Omental fat pad (tissue), 4 donors: ENCODE data around the gene CMTM5. TPM values are rescaled to one million over a fixed set of nuclear protein-coding genes. Genes with fewer than 3 reads are reported as not detected.

Experiments
- ATAC-seq: fragments of 150-250 bp; one replicate; pipeline ENCODE4 v1.9.1; 2016; ENCODE audit warnings: mild to moderate bottlenecking, moderate library complexity; ENCODE audit not compliant: low FRiP score
- DNase-seq: peaks from one replicate; pipeline ENCODE4 v3.0.0-alpha.2; 2019; ENCODE audit warnings: low spot score
- CTCF ChIP-seq, 3 donors: fragments of 450-650 bp; IDR thresholded peaks; one replicate each; pipeline ENCODE4 v1.5.1; 2016 to 2017; ENCODE audit warnings: antibody characterized with exemption in 3 of 3, mild to moderate bottlenecking in 3 of 3, moderate library complexity in 2 of 3
- total RNA-seq, 4 donors: library from RNA; depleted of rRNA; stranded (reverse); fragments of >200 nt; gene quantifications; one replicate each; pipeline ENCODE4 v1.1.0, GENCODE V29; 2016

The CMTM5 gene
- total RNA-seq, 4 donors from 2014 or later: not detected

DNA sequence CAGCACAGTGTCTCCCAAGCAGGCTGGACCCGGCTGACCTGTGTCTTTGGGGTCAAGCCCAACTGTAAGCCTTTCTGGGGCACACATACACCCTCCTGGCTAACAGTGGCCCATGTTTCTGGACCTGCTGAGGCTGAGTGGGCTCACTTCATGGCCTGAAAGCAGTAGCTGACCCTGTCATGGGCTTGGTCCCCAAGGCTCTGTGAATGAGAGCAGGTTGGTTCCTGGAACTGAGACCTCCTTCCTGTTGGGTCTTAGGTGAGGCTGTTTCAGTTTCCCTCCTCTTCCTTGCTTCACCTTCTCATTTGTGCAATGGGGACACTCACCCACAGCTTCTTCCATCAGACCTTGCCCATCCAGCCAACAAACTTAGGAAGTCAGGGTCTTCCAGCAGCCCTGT, 5.0 kb upstream of the CMTM5 start:
- no peak for DNase-seq
- TF ChIP-seq CTCF (IDR thresholded peaks at IDR 0.05): no peak
- no peak for ATAC-seq

- DNase-seq (no peak), ATAC-seq (no peak)
- TF ChIP-seq CTCF (IDR thresholded peaks at IDR 0.05): no peak
Measured at GRCh38 chr14:23372509-23372908, 4.3 kb upstream of the CMTM5 start, which contains the start of gene IL25. Gene IL25 (plus strand): TSS chr14:23372809.

DNA sequence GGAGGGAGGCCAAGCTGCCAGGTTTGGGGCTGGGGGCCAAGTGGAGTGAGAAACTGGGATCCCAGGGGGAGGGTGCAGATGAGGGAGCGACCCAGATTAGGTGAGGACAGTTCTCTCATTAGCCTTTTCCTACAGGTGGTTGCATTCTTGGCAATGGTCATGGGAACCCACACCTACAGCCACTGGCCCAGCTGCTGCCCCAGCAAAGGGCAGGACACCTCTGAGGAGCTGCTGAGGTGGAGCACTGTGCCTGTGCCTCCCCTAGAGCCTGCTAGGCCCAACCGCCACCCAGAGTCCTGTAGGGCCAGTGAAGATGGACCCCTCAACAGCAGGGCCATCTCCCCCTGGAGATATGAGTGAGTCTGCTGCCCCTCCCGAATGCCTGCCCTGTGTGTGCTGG, 3.8 kb upstream of the CMTM5 start:
- ATAC-seq (no peak), DNase-seq (no peak)
- no peak for TF ChIP-seq CTCF (IDR thresholded peaks at IDR 0.05)

DNA sequence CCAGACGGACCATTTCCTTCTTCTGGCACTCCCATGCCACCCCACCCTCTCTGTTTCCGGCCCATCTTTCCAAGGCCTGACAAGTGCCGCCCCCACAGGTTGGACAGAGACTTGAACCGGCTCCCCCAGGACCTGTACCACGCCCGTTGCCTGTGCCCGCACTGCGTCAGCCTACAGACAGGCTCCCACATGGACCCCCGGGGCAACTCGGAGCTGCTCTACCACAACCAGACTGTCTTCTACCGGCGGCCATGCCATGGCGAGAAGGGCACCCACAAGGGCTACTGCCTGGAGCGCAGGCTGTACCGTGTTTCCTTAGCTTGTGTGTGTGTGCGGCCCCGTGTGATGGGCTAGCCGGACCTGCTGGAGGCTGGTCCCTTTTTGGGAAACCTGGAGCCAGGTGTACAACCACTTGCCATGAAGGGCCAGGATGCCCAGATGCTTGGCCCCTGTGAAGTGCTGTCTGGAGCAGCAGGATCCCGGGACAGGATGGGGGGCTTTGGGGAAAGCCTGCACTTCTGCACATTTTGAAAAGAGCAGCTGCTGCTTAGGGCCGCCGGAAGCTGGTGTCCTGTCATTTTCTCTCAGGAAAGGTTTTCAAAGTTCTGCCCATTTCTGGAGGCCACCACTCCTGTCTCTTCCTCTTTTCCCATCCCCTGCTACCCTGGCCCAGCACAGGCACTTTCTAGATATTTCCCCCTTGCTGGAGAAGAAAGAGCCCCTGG, 1.2 kb upstream of the CMTM5 start:
- DNase-seq: no peak
- no peak for TF ChIP-seq CTCF (IDR thresholded peaks at IDR 0.05)
- ATAC-seq: no peak

- ATAC-seq (no peak), DNase-seq (no peak)
- no peak for TF ChIP-seq CTCF (IDR thresholded peaks at IDR 0.05)
Measured at GRCh38 chr14:23377198-23377550, 328 bp downstream of the CMTM5 start.

DNA sequence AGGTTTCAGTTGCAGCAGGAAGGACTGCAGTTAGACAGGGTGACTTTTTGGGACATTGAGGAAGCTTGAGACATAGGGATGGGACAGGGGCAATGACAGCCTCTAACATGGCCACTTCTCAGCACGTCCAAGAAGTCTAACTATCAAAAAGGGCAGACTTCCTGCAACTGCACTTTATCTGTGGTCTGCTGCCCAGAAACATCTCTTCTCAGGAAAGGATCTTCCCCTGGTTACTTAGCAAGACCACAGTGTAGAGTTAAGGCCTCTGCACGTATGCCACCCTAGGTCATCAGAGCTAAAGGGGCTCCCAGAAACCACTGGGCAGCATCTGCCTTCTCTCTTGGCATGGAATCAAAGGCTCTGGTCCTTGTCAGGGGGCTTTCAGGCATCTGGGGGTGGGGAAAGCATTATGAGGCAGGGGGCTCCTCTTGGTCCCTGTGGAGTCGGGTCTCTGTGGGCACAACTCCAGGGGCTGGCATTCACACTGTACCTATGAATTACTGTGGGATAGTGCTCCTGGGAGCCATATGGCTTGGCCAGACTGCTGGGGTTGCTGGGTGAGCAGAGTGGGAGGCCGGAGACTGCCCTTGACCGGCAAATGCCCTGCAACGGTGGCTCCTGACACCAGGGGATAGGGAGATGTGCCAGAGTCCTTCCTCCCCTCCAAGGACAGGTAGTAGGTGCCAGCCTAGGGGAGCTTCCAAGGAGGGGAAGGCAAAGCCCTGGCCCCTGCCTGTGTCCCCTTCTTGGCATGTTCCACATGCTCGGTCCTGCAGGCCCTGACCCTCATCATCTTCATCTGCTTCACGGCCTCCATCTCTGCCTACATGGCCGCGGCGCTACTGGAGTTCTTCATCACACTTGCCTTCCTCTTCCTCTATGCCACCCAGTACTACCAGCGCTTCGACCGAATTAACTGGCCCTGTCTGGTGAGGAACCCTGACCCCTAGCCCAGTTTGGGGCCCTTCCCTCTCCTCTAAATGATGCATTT, 1.0 kb downstream of the CMTM5 start:
- no peak for TF ChIP-seq CTCF (IDR thresholded peaks at IDR 0.05)
- ATAC-seq (no peak), DNase-seq (no peak)
